ENCODE measurements around the gene CCDC51. TPM values are rescaled to one million over a fixed set of nuclear protein-coding genes. Genes with fewer than 3 reads are reported as not detected.

The CCDC51 gene
- total RNA-seq, 2 experiments from 2014 or later = 11.6 to 15.1 TPM

GRCh38 chr3:48398701-48399386 lies 41.1 kb downstream of the CCDC51 start:
- peaks cover 3% of the 10 kb centered on the region for H3K27me3 Mint-ChIP-seq
- POLR2A ChIA-PET = no interaction called here
- H3K36me3 Mint-ChIP-seq (ENCODE audit: low read depth) = no peaks in the 10 kb centered on the region
- no peaks in the 10 kb centered on the region for H3K4me1 Mint-ChIP-seq
- no peak overlapping the region for H3K4me3 Mint-ChIP-seq
- H3K9me3 Mint-ChIP-seq = no peaks in the 10 kb centered on the region
- no peak overlapping the region for H3K27ac Mint-ChIP-seq
- DNase-seq = no peak
- CTCF ChIA-PET = interaction anchor here (0.9 to 1.8 kb wide), 3 partner anchors 37 to 159 kb away, joined by 3 to 8 read pairs (median 3); partner anchors contain the start of genes CCDC51 and TMA7

- CTCF ChIA-PET = interaction anchor here (0.9 to 1.8 kb wide), 3 partner anchors 38 to 160 kb away, joined by 3 to 8 read pairs (median 3); partner anchors contain the start of genes CCDC51 and TMA7
- POLR2A ChIA-PET = no interaction called here
- no peaks in the 10 kb centered on the region for H3K36me3 Mint-ChIP-seq (ENCODE audit: low read depth)
- peaks cover 3% of the 10 kb centered on the region for H3K27me3 Mint-ChIP-seq
- H3K9me3 Mint-ChIP-seq = no peaks in the 10 kb centered on the region
- no peak overlapping the region for H3K4me3 Mint-ChIP-seq
- H3K27ac Mint-ChIP-seq = no peak overlapping the region
- no peaks in the 10 kb centered on the region for H3K4me1 Mint-ChIP-seq
- DNase-seq = no peak
These were observed 41.9 kb downstream of the CCDC51 start for GRCh38 chr3:48397767-48398681.

GRCh38 chr3:48395714-48396113 lies 44.2 kb downstream of the CCDC51 start:
- H3K9me3 Mint-ChIP-seq = no peaks in the 10 kb centered on the region
- POLR2A ChIA-PET = interaction anchor here (0.8 kb wide), 1 partner anchor 127 kb away, joined by 3 read pairs; no protein-coding TSS in a partner anchor
- CTCF ChIA-PET = interaction anchor here (0.6 to 2.0 kb wide), 3 partner anchors 12 to 1070 kb away, joined by 3 to 6 read pairs (median 3); no protein-coding TSS in a partner anchor
- H3K4me3 Mint-ChIP-seq = no peak overlapping the region
- no peaks in the 10 kb centered on the region for H3K4me1 Mint-ChIP-seq
- H3K36me3 Mint-ChIP-seq (ENCODE audit: low read depth) = no peaks in the 10 kb centered on the region
- no peak overlapping the region for H3K27ac Mint-ChIP-seq
- DNase-seq = no peak
- peaks cover 14% of the 10 kb centered on the region for H3K27me3 Mint-ChIP-seq

GRCh38 chr3:48394391-48394790 lies 45.5 kb downstream of the CCDC51 start:
- CTCF ChIA-PET = no interaction called here
- H3K36me3 Mint-ChIP-seq (ENCODE audit: low read depth) = no peaks in the 10 kb centered on the region
- no peak overlapping the region for H3K27ac Mint-ChIP-seq
- no peaks in the 10 kb centered on the region for H3K9me3 Mint-ChIP-seq
- no peak overlapping the region for H3K4me3 Mint-ChIP-seq
- POLR2A ChIA-PET = no interaction called here
- no peak for DNase-seq
- H3K27me3 Mint-ChIP-seq = peaks cover 19% of the 10 kb centered on the region
- no peaks in the 10 kb centered on the region for H3K4me1 Mint-ChIP-seq

- CTCF ChIA-PET = no interaction called here
- no peak overlapping the region for H3K27ac Mint-ChIP-seq
- no peak overlapping the region for H3K4me3 Mint-ChIP-seq
- DNase-seq = no peak
- POLR2A ChIA-PET = no interaction called here
- H3K27me3 Mint-ChIP-seq = peaks cover 47% of the 10 kb centered on the region
- H3K4me1 Mint-ChIP-seq = no peaks in the 10 kb centered on the region
- H3K36me3 Mint-ChIP-seq (ENCODE audit: low read depth) = no peaks in the 10 kb centered on the region
- no peaks in the 10 kb centered on the region for H3K9me3 Mint-ChIP-seq
These were observed 51.0 kb downstream of the CCDC51 start for GRCh38 chr3:48388966-48389365.

- POLR2A ChIA-PET = no interaction called here
- H3K4me3 Mint-ChIP-seq = no peak overlapping the region
- H3K36me3 Mint-ChIP-seq (ENCODE audit: low read depth) = no peaks in the 10 kb centered on the region
- no peak for DNase-seq
- no peaks in the 10 kb centered on the region for H3K4me1 Mint-ChIP-seq
- no peaks in the 10 kb centered on the region for H3K9me3 Mint-ChIP-seq
- CTCF ChIA-PET = no interaction called here
- peaks cover 55% of the 10 kb centered on the region for H3K27me3 Mint-ChIP-seq
- H3K27ac Mint-ChIP-seq = no peak overlapping the region
These were observed 52.3 kb downstream of the CCDC51 start for GRCh38 chr3:48387634-48388033.

Other genes starting within 250 kb of the CCDC51 start
- gene CAMP, start 216.6 kb downstream of the CCDC51 start, total RNA-seq = not detected
- gene ZNF589, start 199.0 kb downstream of the CCDC51 start, total RNA-seq = 10 to 100 TPM; 25.5 to 26.6 TPM
- gene NME6, start 138.8 kb downstream of the CCDC51 start, total RNA-seq = 10 to 100 TPM; 32.1 to 36.5 TPM
- gene SPINK8, start 106.5 kb downstream of the CCDC51 start, total RNA-seq = not detected
- not detected for gene FBXW12, start 67.9 kb downstream of the CCDC51 start, total RNA-seq
- gene PLXNB1, start 10.0 kb downstream of the CCDC51 start, total RNA-seq = 1 to 10 TPM; 2.3 to 2.5 TPM
- 100 to 1,000 TPM; 285 to 290 TPM for gene TMA7, start 138 bp upstream of the CCDC51 start, total RNA-seq
- gene ATRIP, start 6.6 kb upstream of the CCDC51 start, total RNA-seq = 10 to 100 TPM; 17.4 to 19.4 TPM
- 100 to 1,000 TPM; 266 to 271 TPM for gene SHISA5, start 64.1 kb upstream of the CCDC51 start, total RNA-seq
- gene PFKFB4, start 116.7 kb upstream of the CCDC51 start, total RNA-seq = 10 to 100 TPM; 21.6 to 24.9 TPM
- gene UCN2, start 123.7 kb upstream of the CCDC51 start, total RNA-seq = not detected
- 1 to 10 TPM in 1 of 2 experiments, under 1 TPM in 1; 0.52 to 1.3 TPM for gene COL7A1, start 155.2 kb upstream of the CCDC51 start, total RNA-seq
- 100 to 1,000 TPM; 150 to 157 TPM for gene UQCRC1, start 169.5 kb upstream of the CCDC51 start, total RNA-seq
- under 1 TPM; 0.32 to 0.33 TPM for gene TMEM89, start 181.7 kb upstream of the CCDC51 start, total RNA-seq
- gene SLC26A6, start 195.3 kb upstream of the CCDC51 start, total RNA-seq = 10 to 100 TPM; 41.3 to 45.7 TPM
- 1 to 10 TPM; 7.9 to 8.6 TPM for gene CELSR3, start 222.8 kb upstream of the CCDC51 start, total RNA-seq
- gene NCKIPSD, start 245.8 kb upstream of the CCDC51 start, total RNA-seq = 10 to 100 TPM; 41.5 to 42.6 TPM